AG10803 (cell line): ENCODE measurements around the gene FOXP1.

Experiments
- DNase-seq: peaks from one replicate; pipeline ENCODE4 v3.0.0; 2010; ENCODE audit warnings: low read depth
- H3K4me3 ChIP-seq: 2 replicates; pipeline ENCODE4 v1.5.1; 2011; ENCODE audit warnings: mild to moderate bottlenecking, low read length, control low read depth
- TF ChIP-seq, protein P1 (sequence below): conservative IDR thresholded peaks from 2 replicates; pipeline ENCODE4 v1.5.1; 2011; ENCODE audit warnings: mild to moderate bottlenecking, low read length, control low read depth, inconsistent platforms

The FOXP1 gene

DNA sequence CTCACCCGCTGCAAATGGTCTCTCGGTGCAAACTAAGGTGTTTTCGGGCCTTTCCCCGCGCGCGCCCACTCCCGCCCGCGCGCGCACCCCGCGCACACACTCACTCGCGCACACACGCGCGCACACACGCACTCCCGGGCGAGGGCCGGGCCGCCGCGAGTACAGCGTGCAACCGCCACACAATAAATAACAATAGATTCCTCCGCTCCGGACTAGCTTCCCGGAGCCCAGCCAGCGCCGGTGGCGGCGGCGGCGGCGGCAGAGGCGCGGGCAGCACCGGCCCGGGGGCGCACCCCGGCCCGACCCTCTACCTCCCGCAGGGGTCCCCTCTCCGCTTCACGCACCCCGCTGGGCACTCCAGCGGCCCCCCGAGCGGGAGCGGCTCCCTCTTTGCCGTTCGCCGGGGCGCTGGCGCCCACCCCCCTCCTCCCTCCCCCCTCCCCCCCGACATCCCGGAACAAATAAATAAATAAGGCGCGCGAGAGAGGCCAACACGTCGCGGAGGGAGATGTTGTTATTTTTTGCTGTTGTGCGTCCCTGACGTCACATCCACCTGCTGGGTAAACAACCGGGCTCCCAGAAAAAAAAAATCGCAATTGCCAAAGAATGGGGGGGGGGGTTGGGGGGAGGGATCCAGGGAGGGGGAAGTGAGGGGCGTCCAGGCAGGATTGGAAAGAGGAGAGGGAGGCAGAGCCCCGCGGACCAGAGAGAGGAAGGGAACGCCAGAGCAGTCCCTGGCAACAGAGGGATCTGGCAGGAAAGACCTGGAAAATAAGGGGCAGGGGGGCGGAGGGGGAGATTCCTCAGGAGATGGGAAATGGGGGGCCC is at the start of gene FOXP1:
TSS of gene FOXP1 (minus strand) at position 163 of the 828 bp plus-strand sequence. CDS start 385,347 bp downstream, outside the sequence.
- TF ChIP-seq, protein P1, sequence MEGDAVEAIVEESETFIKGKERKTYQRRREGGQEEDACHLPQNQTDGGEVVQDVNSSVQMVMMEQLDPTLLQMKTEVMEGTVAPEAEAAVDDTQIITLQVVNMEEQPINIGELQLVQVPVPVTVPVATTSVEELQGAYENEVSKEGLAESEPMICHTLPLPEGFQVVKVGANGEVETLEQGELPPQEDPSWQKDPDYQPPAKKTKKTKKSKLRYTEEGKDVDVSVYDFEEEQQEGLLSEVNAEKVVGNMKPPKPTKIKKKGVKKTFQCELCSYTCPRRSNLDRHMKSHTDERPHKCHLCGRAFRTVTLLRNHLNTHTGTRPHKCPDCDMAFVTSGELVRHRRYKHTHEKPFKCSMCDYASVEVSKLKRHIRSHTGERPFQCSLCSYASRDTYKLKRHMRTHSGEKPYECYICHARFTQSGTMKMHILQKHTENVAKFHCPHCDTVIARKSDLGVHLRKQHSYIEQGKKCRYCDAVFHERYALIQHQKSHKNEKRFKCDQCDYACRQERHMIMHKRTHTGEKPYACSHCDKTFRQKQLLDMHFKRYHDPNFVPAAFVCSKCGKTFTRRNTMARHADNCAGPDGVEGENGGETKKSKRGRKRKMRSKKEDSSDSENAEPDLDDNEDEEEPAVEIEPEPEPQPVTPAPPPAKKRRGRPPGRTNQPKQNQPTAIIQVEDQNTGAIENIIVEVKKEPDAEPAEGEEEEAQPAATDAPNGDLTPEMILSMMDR: no peak
- peak; percentile 89 for DNase-seq
- H3K4me3 ChIP-seq: peak within 1 kb of the TSS; percentile 88

DNA sequence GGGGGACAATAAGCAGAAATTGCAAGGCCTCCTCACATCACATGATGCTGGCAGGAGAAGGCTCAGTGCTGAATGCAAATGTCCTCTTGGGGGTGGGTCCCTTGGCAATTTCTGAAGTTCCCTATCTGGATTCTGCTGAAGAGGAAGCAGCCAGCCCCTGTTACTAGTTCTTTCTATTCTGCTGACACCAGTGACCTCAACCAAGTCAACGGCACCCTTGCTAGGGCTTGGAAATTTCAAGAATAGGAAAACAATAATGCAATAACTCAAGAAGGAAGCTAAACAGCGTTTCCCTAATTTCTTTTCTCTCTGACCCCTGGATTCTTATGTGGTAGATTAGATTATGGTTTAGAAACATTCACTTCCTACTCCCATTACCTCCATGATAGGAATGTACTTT is 46.2 kb upstream of the FOXP1 start:
- DNase-seq: no peak
- H3K4me3 ChIP-seq: no peak overlapping the region
- TF ChIP-seq, protein P1: no peak

DNA sequence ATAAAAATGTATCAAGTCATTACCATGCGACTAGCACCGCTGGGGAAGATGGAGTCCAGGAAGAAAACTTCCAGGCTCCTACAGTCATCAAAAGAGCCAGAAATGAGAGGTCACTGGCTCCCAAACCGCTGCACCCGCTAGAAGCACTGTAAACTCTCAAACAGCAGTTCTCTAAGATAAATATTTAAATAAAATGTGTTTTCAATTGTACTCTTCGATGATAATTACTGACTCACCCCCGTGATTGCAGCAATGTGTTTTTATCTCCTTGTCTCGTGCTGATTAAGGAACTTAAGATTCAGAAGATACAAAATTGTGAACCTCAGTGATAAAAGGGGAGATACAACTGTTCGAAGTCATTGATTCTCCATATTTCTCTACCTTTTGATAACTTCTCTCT is 45.8 kb upstream of the FOXP1 start:
- TF ChIP-seq, protein P1: no peak
- H3K4me3 ChIP-seq: no peak overlapping the region
- peak; percentile 78 for DNase-seq

DNA sequence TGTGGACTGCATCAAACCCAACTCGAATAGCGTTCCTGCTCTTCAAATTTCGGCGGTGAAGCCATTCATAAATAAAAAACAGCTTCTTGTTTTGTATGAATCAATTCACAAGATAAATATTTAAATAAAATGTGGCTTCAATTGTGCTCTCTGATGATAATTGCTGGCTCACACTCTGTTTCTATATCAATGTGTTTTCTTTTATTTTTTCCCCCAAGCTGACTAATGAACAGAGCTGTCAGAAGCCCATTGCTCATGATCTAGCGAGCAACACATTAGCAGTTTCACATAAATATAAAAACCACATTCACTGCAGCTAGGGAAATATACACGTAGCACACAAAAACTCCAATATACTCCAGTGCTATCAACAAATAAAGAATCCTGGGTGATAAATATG is 45.0 kb upstream of the FOXP1 start:
- TF ChIP-seq, protein P1: no peak
- peak; percentile 46 for DNase-seq
- no peak overlapping the region for H3K4me3 ChIP-seq

DNA sequence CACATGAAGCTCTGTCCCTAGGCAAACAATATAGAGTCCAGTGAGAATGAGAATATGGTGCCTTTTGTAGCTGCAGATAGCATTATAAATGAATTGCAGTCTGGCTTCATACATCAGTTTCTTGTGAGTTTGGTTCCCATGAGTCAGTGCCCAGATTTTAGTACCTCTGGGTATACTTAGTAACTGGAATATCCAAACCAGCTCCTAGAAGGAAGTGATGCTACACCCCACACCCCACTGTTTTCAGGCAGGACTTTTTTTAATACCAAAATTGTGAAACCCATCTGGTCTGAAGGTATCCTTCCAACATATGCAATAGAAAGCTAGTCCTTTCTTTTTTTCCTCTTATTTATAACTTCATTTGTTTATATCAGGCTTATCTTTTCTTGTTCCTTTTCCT is 42.1 kb upstream of the FOXP1 start:
- no peak for DNase-seq
- TF ChIP-seq, protein P1: no peak
- no peak overlapping the region for H3K4me3 ChIP-seq

DNA sequence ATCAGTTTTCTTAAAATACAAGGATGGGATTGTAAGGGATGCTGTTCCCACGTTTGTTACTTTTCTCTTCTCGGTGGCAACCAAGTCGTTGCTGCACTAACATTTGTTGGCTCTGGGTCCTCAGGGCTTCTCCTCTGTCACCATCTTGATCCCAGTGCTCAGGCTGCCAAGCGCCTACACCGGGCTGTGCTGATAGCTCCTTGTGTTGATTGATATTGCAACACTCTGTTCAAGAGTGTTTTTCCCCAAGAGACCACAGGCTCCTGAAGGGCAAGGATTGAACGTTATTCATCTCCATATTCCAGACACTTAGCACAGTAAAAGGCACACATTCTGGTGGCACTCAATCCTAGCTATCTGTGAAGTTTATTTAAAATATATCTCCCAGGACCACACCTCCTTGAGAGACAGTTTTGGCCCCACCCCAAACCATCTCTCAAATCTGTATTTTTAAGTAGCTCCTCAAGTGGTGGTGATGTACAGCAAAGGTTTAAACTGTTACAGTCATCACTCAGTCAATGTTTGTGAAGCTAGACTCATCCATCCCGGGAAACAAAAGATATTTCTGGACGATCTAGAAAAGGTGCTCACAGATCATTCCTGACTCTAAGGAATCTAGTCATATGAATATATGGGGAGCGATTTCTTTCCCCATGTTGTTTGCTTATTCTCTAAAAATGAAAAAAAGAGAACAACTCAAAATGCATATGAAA is 38.5 kb upstream of the FOXP1 start:
- no peak for DNase-seq
- no peak overlapping the region for H3K4me3 ChIP-seq
- TF ChIP-seq, protein P1: no peak

DNA sequence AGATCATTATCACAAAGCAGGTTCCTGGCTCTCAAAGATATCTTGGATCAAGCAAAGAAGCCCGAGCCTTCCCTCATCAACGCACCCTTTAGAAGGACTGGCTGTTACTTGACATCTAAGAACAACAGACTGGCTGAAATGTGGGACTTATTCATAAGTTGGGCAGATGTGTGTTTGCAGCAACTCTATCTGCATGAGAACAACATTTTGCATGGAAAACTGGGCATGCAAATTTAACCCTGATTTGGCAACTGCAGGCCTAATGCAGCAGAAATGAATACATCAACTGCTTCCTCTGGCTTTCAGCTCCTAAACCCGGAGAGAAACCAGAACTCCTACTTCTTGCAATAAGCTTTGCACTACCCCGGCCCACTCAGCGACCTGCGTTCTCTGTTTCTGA is 35.0 kb upstream of the FOXP1 start:
- H3K4me3 ChIP-seq: no peak overlapping the region
- no peak for DNase-seq
- TF ChIP-seq, protein P1: no peak
